GM19468 (cell line): ENCODE results near the gene FSCB.
"Not testable (repeated sequence)": the region's sequence is repeated elsewhere in the genome, so short reads cannot be mapped to it uniquely, and the experiment has no call there.

Experiments used
- ATAC-seq: cut with Tn5 transposase; IDR thresholded peaks from one replicate; pipeline ENCODE4 v1.9.1; 2021; ENCODE audit warnings: mild to moderate bottlenecking, moderate library complexity, moderate number of reproducible peaks; ENCODE audit not compliant: unreplicated experiment; ENCODE audit errors: extremely low read depth

FSCB gene

GRCh38 chr14:44507183-44507582 is at the start of gene FSCB:
FSCB (minus strand) TSS chr14:44507283; CDS start chr14:44506987, 296 bp downstream.
- no peak for ATAC-seq

DNA sequence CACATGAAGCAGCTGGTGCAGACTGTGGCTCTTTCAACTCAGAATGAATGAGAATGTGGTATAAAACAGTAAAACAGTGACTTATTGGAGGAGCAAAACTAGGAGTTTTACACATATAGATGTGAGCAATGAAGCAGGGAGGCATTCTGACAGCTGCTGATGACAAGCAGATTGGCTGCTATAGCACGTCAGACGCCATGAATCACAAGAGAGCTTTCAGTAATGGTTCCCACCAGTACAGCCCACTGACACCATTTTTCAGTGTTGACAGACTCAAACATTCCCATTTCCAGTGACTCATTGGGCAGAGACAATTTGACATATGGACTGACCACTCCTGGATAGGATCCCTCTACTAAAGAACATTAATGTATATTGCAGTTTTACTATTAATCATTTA is 24.6 kb upstream of the FSCB start:
- ATAC-seq: no peak

DNA sequence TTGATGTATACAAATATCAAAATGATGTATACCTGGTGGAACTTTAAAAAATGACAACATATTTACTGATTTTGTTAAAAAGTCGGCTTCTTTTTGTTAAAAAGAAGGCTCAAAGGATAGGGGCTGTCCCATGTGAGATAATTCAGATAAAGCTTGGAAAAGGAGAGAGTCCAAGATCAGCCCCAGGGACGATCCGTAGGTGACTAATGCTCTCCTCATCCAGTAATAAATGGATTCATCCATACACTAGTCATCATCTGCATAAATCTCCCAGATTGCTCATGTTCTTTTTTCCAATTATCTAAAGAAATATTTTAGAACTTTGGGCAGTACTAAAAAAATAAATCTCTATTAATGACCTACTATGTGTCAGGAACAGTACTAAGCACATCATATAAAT is 23.4 kb upstream of the FSCB start:
- ATAC-seq: no peak

- no peak for ATAC-seq
Measured at GRCh38 chr14:44529026-44529425, 21.9 kb upstream of the FSCB start.

GRCh38 chr14:44528180-44528579 is 21.1 kb upstream of the FSCB start:
- ATAC-seq: no peak

DNA sequence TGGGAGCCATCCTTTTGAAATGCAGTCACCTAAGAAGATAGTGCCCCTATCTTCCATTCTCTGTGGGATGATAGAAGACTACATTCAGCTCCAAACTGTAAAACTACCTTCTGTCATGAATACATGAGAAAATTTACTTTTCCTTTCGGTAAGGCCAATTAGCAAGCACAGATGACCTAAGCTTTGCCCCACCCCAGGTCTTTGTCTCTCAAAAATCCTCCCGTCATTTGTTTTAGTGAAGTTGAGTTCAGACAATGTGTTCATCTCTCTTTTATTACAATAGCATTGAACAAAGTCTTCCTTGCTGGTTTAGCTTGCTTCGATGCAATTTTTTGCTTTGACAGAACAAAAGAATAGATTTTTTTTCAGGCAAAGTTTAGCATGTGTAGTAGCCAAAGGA is 18.2 kb upstream of the FSCB start:
- ATAC-seq: no peak

DNA sequence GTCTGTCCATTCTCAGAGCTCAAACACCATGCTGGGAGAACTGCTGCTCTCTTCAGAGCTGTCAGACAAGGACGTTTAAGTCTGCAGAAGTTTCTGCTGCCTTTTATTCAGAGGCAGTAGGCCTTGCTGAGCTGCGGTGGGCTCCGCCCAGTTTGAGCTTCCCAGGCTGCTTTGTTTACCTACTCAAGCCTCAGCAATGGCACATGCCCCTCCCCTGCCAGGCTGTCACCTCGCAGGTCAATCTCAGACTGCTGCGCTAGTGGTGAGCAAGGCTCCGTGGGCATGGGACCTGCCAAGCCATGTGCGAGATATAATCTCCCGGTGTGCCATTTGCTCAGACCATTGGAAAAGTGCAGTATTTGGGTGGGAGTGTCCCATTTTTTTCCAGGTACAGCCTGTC is 8.6 kb upstream of the FSCB start:
- not testable (repeated sequence) for ATAC-seq

DNA sequence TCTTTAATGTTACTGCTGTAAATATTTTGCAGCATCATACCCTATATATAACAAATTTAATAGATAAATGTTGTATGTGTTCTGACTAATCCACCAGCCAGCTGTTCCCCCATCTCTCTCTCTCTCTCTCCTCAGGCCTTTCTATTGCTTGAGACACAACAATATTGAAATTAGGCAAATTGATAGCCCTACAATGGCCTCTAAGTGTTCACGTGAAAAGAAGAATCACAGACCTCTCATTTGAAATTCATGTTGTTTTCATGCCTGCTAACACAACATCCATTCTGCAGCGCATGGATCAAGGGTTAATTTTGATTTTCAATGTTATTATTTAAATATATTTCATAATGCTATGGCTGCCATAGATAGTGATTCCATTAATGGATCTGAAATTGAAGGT is 1.8 kb upstream of the FSCB start:
- no peak for ATAC-seq

GRCh38 chr14:44505588-44505987 is 1.5 kb downstream of the FSCB start:
- no peak for ATAC-seq

- ATAC-seq: no peak
Measured at GRCh38 chr14:44497148-44497547, 9.9 kb downstream of the FSCB start.

- ATAC-seq: no peak
Measured at GRCh38 chr14:44494137-44494536, 12.9 kb downstream of the FSCB start.

GRCh38 chr14:44490966-44491365 is 16.1 kb downstream of the FSCB start:
- ATAC-seq: no peak

GRCh38 chr14:44477953-44478352 is 29.1 kb downstream of the FSCB start:
- no peak for ATAC-seq

DNA sequence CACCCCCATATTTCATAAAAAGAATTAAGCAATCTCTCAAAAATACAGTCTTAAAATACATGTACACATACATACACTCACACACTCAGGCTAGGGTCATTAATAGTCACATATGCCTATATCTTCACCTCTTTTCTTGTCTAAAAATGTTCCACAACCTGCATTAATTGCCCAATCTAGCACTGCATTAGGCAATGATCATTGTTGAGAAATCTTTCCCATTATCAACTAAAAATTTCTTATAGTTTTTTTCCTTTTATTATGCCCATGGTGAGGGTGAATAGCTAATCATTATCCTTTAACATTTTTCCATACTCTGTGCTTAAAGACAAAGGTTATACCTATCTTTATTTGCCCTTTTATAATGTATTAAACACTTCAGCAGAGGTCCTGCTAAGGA is 38.3 kb downstream of the FSCB start:
- ATAC-seq: no peak

DNA sequence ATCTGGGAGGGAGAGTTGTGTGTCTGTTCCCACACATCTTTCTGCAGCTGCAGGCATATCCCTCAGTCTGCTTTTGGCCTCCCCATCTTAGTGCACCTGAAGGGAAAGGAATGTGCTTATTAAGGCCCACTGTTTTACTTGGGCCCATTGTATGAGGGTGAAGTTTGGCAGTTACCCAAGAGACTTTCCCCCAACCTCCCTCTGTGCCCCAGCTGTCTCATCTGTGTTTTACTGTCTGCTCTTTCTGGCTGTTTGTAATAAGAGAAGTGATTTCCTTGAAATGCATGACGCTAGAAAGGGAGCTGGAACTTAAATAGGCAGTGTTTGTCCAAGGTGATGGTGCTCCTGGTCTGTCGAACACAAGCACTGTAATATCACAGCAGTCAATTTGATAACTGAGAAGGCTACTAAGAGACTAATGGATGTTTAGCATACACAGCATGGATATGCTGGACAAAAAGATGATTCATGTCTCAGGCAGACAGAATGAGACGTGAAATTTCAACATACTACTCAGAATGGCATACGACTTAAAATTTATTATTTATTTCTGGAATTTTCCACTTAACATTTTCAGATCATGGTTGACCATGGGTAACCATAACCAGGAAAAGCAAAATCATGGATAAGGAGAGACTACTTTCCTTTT is 43.6 kb downstream of the FSCB start:
- ATAC-seq: no peak

DNA sequence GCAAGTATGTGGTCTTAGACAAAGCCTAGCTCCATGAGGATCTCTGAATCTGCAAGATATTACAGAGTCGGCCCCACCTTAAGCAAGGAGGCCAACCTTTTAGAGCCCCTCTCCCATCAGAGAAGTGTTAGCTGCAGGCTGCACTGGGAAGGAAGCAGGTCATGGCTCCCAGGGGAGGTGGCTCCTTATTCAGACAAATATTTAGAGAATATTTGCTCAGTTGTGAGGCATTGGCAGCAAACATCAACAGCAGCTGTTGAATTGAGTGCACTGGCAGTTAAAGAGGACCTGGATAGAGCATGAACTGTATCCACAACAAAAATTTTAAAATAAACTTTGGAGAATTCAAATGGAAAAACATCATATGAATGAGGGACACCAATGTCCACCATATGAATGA is 44.7 kb downstream of the FSCB start:
- ATAC-seq: no peak

DNA sequence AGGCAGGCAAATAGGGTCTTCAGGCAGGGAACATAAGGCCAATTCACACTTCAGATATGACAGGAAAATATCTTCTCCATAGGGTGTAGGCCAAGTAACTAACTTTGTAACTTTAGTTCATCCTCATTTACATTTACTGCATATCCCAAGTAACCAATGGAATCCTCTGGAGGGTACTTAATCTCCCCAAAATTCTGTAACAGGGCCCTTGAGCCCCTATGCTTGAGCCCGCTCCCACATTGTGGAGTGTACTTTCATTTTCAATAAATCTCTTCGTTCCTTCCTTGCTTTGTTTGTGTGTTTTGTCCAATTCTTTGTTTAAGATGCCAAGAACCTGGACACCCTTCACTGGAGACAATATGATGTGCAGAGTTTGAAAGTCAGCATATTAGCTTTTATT is 45.3 kb downstream of the FSCB start:
- no peak for ATAC-seq
